IMR-90 (cell line): ENCODE results near the gene PLEKHH2. TPM values are rescaled to one million over a fixed set of nuclear protein-coding genes. Genes with fewer than 3 reads are reported as not detected.

Source experiments
- ATAC-seq: fragments of 200-7000 bp; cut with Tn5 transposase; 2 replicates; pipeline ENCODE4 v1.9.1; 2020; ENCODE audit warnings: low read depth, mild to moderate bottlenecking, moderate library complexity
- BruUV-seq: library from RNA; stranded (reverse); fragments of 400-500 nt; replicated peaks from 2 replicates; lab custom pipeline; 2021; lab: Mats Ljungman, UMichigan
- CTCF ChIA-PET: fragments of 300-600 bp; formaldehyde crosslinking; extraction: SDS; loops from one replicate; lab custom pipeline; 2021; ENCODE audit warnings: antibody characterized with exemption; lab: Yijun Ruan, JAX
- POLR2A ChIA-PET: fragments of 300-600 bp; sonication (Branson Sonifier 250); formaldehyde crosslinking; loops from one replicate; lab custom pipeline; 2022; ENCODE audit warnings: antibody characterized with exemption; ENCODE audit not compliant: unreplicated experiment; lab: Charles Lee
- DNase-seq: peaks from one replicate; pipeline ENCODE4 v3.0.0; 2013
- H2AFZ ChIP-seq: replicated peaks from 2 replicates; pipeline ENCODE3; 2013; ENCODE audit warnings: low read length, mild to moderate bottlenecking; ENCODE audit not compliant: poor library complexity
- H2AK5ac ChIP-seq: 2 replicates; pipeline ENCODE4 v1.6.1; 2013; ENCODE audit warnings: low read depth, low read length, inconsistent platforms
- H2AK9ac ChIP-seq: replicated peaks from 2 replicates; pipeline ENCODE3; 2013; ENCODE audit warnings: mild to moderate bottlenecking, low read depth, low read length, moderate library complexity; ENCODE audit not compliant: poor library complexity
- H2BK120ac ChIP-seq: 2 replicates; pipeline ENCODE4 v1.6.1; 2013; ENCODE audit warnings: low read depth, low read length, inconsistent platforms
- H2BK15ac ChIP-seq: 3 replicates; pipeline ENCODE4 v1.6.1; 2013; ENCODE audit warnings: low read depth, low read length, inconsistent platforms
- H2BK20ac ChIP-seq: 2 replicates; pipeline ENCODE4 v1.6.1; 2013; ENCODE audit warnings: low read depth, mild to moderate bottlenecking, inconsistent platforms, low read length, moderate library complexity
- H2BK5ac ChIP-seq: 2 replicates; pipeline ENCODE4 v1.6.1; 2013; ENCODE audit warnings: mild to moderate bottlenecking, low read depth, low read length, inconsistent platforms; ENCODE audit not compliant: poor library complexity, severe bottlenecking
- H3K14ac ChIP-seq: replicated peaks from 2 replicates; pipeline ENCODE4 v1.6.1; 2013; ENCODE audit warnings: low read depth, low read length, inconsistent platforms
- H3K18ac ChIP-seq: 2 replicates; pipeline ENCODE4 v1.6.1; 2013; ENCODE audit warnings: low read depth, low read length, control low read depth
- H3K23ac ChIP-seq: 2 replicates; pipeline ENCODE4 v1.6.1; 2013; ENCODE audit warnings: low read depth, low read length, inconsistent platforms
- H3K27ac ChIP-seq: 2 replicates; pipeline ENCODE4 v1.5.1; 2013; ENCODE audit warnings: mild to moderate bottlenecking, control low read depth, low read length; ENCODE audit not compliant: insufficient read depth
- H3K27me3 ChIP-seq: 2 replicates; pipeline ENCODE4 v1.6.1; 2013; ENCODE audit warnings: low read length; ENCODE audit not compliant: control insufficient read depth, insufficient read depth
- H3K36me3 ChIP-seq: 2 replicates; pipeline ENCODE4 v1.6.1; 2013; ENCODE audit warnings: low read length, mixed read lengths; ENCODE audit not compliant: control insufficient read depth, insufficient read depth
- H3K4ac ChIP-seq: 2 replicates; pipeline ENCODE4 v1.6.1; 2013; ENCODE audit warnings: low read depth, low read length, inconsistent platforms
- H3K4me1 ChIP-seq: 2 replicates; pipeline ENCODE4 v1.6.1; 2013; ENCODE audit warnings: low read length, mixed read lengths; ENCODE audit not compliant: control insufficient read depth, insufficient read depth
- H3K4me2 ChIP-seq: 2 replicates; pipeline ENCODE4 v1.6.1; 2013; ENCODE audit warnings: low read depth, mild to moderate bottlenecking, control low read depth, low read length, moderate library complexity
- H3K4me3 ChIP-seq: 2 replicates; pipeline ENCODE4 v1.5.1; 2013; ENCODE audit warnings: low read depth, mild to moderate bottlenecking, control low read depth, low read length, moderate library complexity; ENCODE audit not compliant: insufficient read depth
- H3K56ac ChIP-seq: 2 replicates; pipeline ENCODE4 v1.6.1; 2013; ENCODE audit warnings: low read length, inconsistent platforms; ENCODE audit not compliant: insufficient read depth; ENCODE audit errors: extremely low read depth
- H3K79me1 ChIP-seq, 2 experiments: 2 replicates each; pipeline ENCODE4 v1.6.1; 2013; ENCODE audit warnings: low read length in 2 of 2, inconsistent platforms in 1 of 2, low read depth in 1 of 2
- H3K9ac ChIP-seq: 2 replicates; pipeline ENCODE4 v1.6.1; 2013; ENCODE audit warnings: low read depth, low read length, control low read depth
- H3K9me1 ChIP-seq: 2 replicates; pipeline ENCODE4 v1.6.1; 2013; ENCODE audit warnings: low read length, inconsistent platforms; ENCODE audit not compliant: insufficient read depth
- H3K9me3 ChIP-seq: 2 replicates; pipeline ENCODE4 v1.6.1; 2013; ENCODE audit warnings: low read length; ENCODE audit not compliant: control insufficient read depth, insufficient read depth
- H4K20me1 ChIP-seq: 2 replicates; pipeline ENCODE4 v1.6.1; 2013; ENCODE audit warnings: low read length, inconsistent platforms; ENCODE audit not compliant: insufficient read depth
- H4K5ac ChIP-seq: 2 replicates; pipeline ENCODE4 v1.6.1; 2013; ENCODE audit warnings: mild to moderate bottlenecking, low read depth, low read length, control low read depth
- H4K8ac ChIP-seq, 2 experiments: 2 replicates each; pipeline ENCODE4 v1.6.1; 2013; ENCODE audit warnings: low read depth in 2 of 2, low read length in 2 of 2, control low read depth in 1 of 2, inconsistent platforms in 1 of 2
- H4K91ac ChIP-seq: 2 replicates; pipeline ENCODE4 v1.6.1; 2013; ENCODE audit warnings: low read depth, low read length, inconsistent platforms; ENCODE audit not compliant: insufficient read depth
- ELK1 ChIP-seq: fragments of 150-350 bp; IDR thresholded peaks from 2 replicates; pipeline ENCODE4 v1.6.1; 2016; ENCODE audit warnings: low read depth, mild to moderate bottlenecking, low read length, moderate library complexity, borderline replicate concordance
- MAZ ChIP-seq: IDR thresholded peaks from 2 replicates; pipeline ENCODE4 v1.6.1; 2012; ENCODE audit warnings: low read depth, mild to moderate bottlenecking, low read length, improper control_type of control experiment, moderate library complexity, borderline replicate concordance
- NFE2L2 ChIP-seq: fragments of 150-350 bp; IDR thresholded peaks from 2 replicates; pipeline ENCODE4 v1.6.1; 2016; ENCODE audit warnings: low read depth, mild to moderate bottlenecking, low read length
- RAD21 ChIP-seq: IDR thresholded peaks from 2 replicates; pipeline ENCODE4 v1.6.1; 2012; ENCODE audit warnings: low read length, improper control_type of control experiment
- SMC3 ChIP-seq: fragments of 150-350 bp; IDR thresholded peaks from 2 replicates; pipeline ENCODE4 v1.6.1; 2016; ENCODE audit warnings: low read depth, mild to moderate bottlenecking, antibody characterized with exemption, low read length, moderate library complexity
- dilution Hi-C: fragments of 300-500 bp; cut with HindIII; formaldehyde crosslinking; loops from one replicate; pipeline ENCODE4 v1.14.3; 2018; ENCODE audit warnings: low sequenced_read_pairs; ENCODE audit not compliant: unreplicated experiment
- in situ Hi-C: fragments of 300-500 bp; cut with MboI; formaldehyde crosslinking; loops from 3 replicates; pipeline ENCODE4 v1.14.3; 2019; ENCODE audit warnings: low sequenced_read_pairs, inconsistent platforms, mixed read lengths
- intact Hi-C: fragments of 100-400 bp; cut with micrococcal nuclease; formaldehyde crosslinking; loops from 2 replicates; pipeline ENCODE4 v1.10.0; 2022
- polyA plus RNA-seq, 3 experiments: library from polyadenylated mRNA; depleted of rRNA; stranded (reverse); fragments of >200 nt; gene quantifications; 2 replicates each; pipeline ENCODE4 v1.2.3, GENCODE V29; 2012; ENCODE audit warnings: low replicate concordance in 1 of 3
- total RNA-seq: library from RNA; depleted of rRNA; stranded (reverse); fragments of >200 nt; gene quantifications from 2 replicates; pipeline ENCODE4 v1.2.3, GENCODE V29; 2012

PLEKHH2 gene
- total and polyA plus RNA-seq, 2 of the 4 experiments (the other 2 are of a cell fraction): 2.0 to 3.3 TPM

GRCh38 chr2:43592443-43592842 lies 44.6 kb upstream of the PLEKHH2 start:
- H3K4me2 ChIP-seq: no peak overlapping the region

More at GRCh38 chr2:43592443-43592842, 44.6 kb upstream of the PLEKHH2 start:
- ChIA-PET POLR2A (no interaction called here), CTCF (interaction anchor here (1.4 kb wide), 1 partner anchor 13 kb away, joined by 3 read pairs; no protein-coding TSS in a partner anchor)
- H3K9ac ChIP-seq: no peak overlapping the region
- H3K36me3 ChIP-seq: peaks cover 5% of the 10 kb centered on the region; the same call in 1 of the 2 replicates
- intact Hi-C loops (no loop called here), dilution Hi-C loops (no loop called here), in situ Hi-C loops (no loop called here)
- H2BK5ac ChIP-seq: no peak overlapping the region
- H3K4ac ChIP-seq: no peak overlapping the region
- no peaks in the 10 kb centered on the region for H3K9me3 ChIP-seq
- H2AK9ac ChIP-seq: no peak overlapping the region
- no peak overlapping the region for H2AFZ ChIP-seq
- no peak overlapping the region for H4K91ac ChIP-seq
- DNase-seq (no peak), ATAC-seq (no peak)
- H2BK120ac ChIP-seq: no peak overlapping the region
- no peak overlapping the region for H2BK15ac ChIP-seq
- no peak overlapping the region for H3K14ac ChIP-seq
- no peaks in the 10 kb centered on the region for H3K27me3 ChIP-seq
- H4K8ac ChIP-seq: no peak overlapping the region
- H3K56ac ChIP-seq: no peak overlapping the region
- no peak overlapping the region for H3K27ac ChIP-seq
- no peaks in the 10 kb centered on the region for H4K20me1 ChIP-seq
- no peak overlapping the region for H2AK5ac ChIP-seq
- H3K4me3 ChIP-seq: no peak overlapping the region
- no peaks in the 10 kb centered on the region for H3K4me1 ChIP-seq
- H3K79me1 ChIP-seq: peaks cover 14 to 31% of the 10 kb centered on the region in 2 experiments
- no peak overlapping the region for H3K18ac ChIP-seq
- no peak overlapping the region for H2BK20ac ChIP-seq
- H4K5ac ChIP-seq: no peak overlapping the region
- H3K9me1 ChIP-seq: peaks cover 3% of the 10 kb centered on the region; the same call in 1 of the 2 replicates
- no TSS peak for BruUV-seq
- TF ChIP-seq SMC3 (no peak), MAZ (no peak), ELK1 (no peak), RAD21 (no peak), NFE2L2 (no peak)
- no peak overlapping the region for H3K23ac ChIP-seq
